Measurements from ENCODE around the gene GRM7.

The GRM7 gene

GRCh38 chr3:6985848-6986247 lies 124.9 kb downstream of the GRM7 start:
- DNase-seq: no peak

GRCh38 chr3:6989608-6990291 lies 128.8 kb downstream of the GRM7 start:
- DNase-seq: no peak

- DNase-seq: no peak
These were observed 133.3 kb downstream of the GRM7 start for GRCh38 chr3:6994081-6994668.

- no peak for DNase-seq
These were observed 139.6 kb downstream of the GRM7 start for GRCh38 chr3:7000501-7000900.

- DNase-seq: no peak
These were observed 140.5 kb downstream of the GRM7 start for GRCh38 chr3:7001370-7001769.

GRCh38 chr3:7015683-7016440 lies 154.9 kb downstream of the GRM7 start:
- DNase-seq: no peak

GRCh38 chr3:7025581-7026300 lies 164.8 kb downstream of the GRM7 start:
- DNase-seq: no peak

DNA sequence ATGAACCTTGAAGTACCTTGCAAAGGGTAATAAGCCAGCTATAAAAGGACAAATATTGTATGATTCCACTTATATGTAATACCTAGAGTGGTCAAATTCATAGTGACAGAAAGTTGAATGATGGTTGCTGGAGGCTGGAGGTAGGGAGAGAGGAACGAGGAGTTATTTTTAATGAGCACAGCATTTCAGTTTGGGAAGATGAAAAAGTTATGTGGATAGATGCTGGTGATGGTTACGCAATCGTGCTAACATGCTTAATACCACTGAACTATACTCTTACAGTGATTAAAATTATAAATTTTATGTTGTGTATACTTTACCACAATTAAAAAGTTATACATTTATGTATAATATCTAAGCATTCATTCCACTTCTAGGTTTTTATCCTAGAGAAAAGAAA lies 168.6 kb downstream of the GRM7 start:
- no peak for DNase-seq

- no peak for DNase-seq
These were observed 177.5 kb downstream of the GRM7 start for GRCh38 chr3:7038394-7038793.

DNA sequence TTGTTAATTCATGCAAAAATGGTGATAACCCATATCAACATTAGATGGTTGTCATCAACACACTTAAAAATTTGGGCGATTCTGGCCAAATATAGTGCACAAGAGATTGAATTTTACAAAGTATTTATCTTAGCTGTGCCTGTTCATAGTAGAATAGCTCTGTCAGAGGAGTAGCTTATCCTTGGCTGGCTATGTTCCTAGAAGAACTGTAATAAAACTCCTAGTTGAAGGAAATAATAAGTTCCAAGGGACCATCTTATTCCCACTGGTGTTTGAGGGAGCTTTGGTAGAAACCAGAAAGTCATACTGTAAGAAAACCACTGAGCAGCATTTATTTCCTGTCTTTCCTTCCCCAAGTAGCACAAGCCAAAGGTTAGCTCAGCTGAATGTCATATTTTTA lies 201.8 kb downstream of the GRM7 start:
- DNase-seq: no peak

DNA sequence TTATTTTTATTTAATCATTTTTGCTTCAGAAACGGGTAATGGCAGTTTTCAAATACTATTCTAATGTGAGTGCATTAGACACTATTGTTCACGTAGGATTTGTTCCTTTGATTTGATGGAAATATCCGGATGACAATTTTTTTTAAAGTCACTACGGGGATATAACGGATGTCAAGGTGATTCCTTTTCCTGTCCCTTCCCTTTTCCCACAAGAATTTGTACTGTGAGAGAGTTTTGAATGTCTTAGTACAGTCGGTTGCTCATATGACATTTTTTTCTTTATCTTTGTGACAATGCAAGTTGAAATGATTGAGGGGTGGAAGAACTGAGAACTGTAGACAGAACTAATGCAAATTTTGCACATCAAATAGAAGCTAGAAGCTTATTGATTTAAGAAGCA lies 209.5 kb downstream of the GRM7 start:
- DNase-seq: no peak

- no peak for DNase-seq
These were observed 213.3 kb downstream of the GRM7 start for GRCh38 chr3:7074217-7074616.

GRCh38 chr3:7075117-7075516 lies 214.2 kb downstream of the GRM7 start:
- no peak for DNase-seq

DNA sequence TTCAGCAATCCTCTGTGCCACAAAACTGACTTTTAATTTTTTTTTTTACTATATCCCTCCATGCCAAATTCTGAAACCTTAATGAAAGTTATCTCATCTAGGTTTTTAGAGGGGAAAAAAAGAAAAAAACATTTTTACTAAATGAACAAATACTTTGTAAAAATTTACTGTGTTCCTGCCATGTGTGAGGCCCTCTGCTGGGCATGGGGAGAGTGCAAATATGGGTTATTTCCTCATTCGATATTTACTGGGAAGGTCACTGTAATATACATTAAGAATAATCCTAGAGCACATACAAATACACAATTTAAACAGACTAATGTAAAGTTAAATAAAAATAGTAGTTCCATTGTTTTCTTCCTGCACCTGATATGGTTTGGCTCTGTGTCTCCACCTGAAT lies 215.0 kb downstream of the GRM7 start:
- no peak for DNase-seq

- DNase-seq: no peak
These were observed 221.3 kb downstream of the GRM7 start for GRCh38 chr3:7082244-7082643.

DNA sequence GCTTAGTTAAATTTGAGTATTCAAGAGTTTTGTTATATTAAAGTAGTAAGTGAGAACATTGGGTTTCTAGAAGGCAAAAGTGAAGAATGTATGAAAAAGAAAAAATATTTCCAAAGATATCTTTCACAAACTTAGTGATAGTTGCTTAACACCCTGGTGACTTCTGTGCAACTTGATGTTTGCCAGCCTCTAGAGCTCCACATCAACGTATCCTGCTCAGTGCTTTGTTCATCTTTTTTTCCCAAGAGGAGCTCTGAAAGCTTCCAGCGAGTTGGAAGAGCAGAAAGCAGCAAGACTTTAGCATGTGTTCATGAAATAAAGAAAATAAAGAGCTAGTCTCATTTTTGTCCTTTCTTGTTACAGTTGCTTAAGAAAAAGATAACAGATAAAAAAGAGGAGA lies 225.5 kb downstream of the GRM7 start:
- no peak for DNase-seq

DNA sequence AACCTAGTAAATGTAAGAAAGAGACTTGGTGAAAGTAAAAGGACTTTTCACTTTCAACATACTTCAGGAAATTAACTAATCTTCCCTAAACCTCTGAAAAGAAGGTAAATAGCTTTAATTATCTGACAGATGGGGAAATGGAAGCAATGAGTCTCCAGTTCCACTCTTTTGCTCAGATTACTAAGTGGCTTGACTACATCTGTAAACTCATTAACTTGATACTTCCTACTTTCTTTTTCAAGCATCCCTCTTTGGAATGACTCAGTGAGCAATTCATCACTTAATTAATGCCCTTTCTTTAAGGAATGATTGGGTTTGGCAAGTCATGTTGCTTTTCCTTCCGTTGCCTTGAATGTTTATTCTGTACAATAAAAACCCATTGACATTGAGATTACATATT lies 234.2 kb downstream of the GRM7 start:
- DNase-seq: no peak

DNA sequence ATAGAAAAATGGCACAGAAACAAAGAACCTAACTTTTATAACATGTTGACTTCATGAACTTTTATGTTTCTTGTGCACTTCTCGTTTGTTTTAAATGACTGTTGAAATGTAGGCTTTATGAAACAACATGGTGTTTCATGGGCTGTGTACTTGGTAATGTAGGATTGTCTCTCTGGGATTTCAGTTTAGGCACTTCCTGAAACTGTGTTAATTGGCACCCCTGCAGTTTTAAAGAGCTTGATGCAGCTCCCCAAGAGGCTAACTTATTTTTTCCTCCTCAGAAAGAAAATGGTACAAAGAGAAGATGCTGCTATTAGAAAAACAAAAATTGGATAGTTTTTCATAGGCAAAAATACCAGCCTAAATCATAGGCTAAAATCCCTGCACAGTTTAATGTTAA lies 239.2 kb downstream of the GRM7 start:
- DNase-seq: no peak

GRCh38 chr3:7106635-7107034 lies 245.7 kb downstream of the GRM7 start:
- DNase-seq: no peak

DNA sequence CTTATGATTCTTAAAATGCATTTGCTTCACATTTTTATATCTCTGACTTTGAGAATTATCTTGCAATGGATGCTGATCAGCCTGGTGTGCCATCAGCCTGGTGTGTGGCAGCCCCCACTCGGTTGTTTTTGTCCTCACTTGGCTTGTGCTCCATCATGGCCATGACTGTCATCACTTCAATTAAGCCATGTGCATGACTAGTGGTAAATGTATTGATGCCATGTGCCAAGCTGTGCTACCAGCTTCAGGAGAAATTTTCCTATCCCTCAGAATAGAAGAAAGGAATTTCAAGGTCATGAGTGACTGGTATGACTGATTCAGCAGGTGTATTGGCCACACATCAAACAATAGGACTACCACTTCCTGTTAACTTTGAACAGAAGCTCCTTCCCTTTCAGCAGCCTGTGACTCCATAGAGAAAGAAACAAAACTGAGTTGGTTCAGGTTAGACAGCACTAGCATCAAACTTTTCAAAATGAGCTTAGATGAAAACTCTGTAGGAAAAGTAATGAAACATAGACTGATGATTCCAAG lies 251.7 kb downstream of the GRM7 start:
- DNase-seq: no peak

- DNase-seq: no peak
These were observed 283.9 kb downstream of the GRM7 start for GRCh38 chr3:7144697-7145308.

DNA sequence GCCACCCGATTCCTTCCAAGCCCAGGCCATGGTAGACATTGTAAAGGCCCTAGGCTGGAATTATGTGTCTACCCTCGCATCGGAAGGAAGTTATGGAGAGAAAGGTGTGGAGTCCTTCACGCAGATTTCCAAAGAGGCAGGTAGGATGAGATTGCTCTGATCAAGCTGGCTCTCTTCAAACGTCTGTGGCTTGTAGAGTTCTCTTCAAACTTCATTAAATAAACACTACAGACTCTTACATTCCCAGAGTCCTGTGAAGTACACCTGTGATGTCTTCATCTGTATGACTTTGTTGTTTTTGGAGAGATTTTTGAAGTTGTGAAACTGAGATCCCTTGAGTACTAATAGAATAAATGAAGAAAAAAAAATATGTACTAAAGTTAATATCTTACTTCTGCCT lies 285.6 kb downstream of the GRM7 start:
- DNase-seq: no peak

- DNase-seq: no peak
These were observed 297.6 kb downstream of the GRM7 start for GRCh38 chr3:7158516-7158915.
